ENCODE results near the gene SLFN13. TPM values are rescaled to one million over a fixed set of nuclear protein-coding genes. Genes with fewer than 3 reads are reported as not detected.
A peak's percentile ranks its signal among the peaks of the same experiment; 100 is the strongest.
"Not testable (repeated sequence)": the region's sequence is repeated elsewhere in the genome, so short reads cannot be mapped to it uniquely, and the experiment has no call there.

The SLFN13 gene
- total and polyA plus RNA-seq, 5 donors from 2014 or later: 4.9 to 25.5 (median 5.2) TPM

- Histone ChIP-seq H3K4me3 (ENCODE audit: low read depth, low read length) (no peak overlapping the region), H3K9me3 (ENCODE audit: control insufficient read depth in 2 of 2, low read length in 2 of 2) (no peaks in the 10 kb centered on the region), H3K27me3 (ENCODE audit: control insufficient read depth, insufficient read depth, low read length) (no peaks in the 10 kb centered on the region), H3K27ac (ENCODE audit: insufficient read depth, low read length, poor library complexity, severe bottlenecking) (no peak overlapping the region), H3K36me3 (ENCODE audit: control insufficient read depth, insufficient read depth, low read length) (no peaks in the 10 kb centered on the region), H3K4me1 (ENCODE audit: control insufficient read depth, insufficient read depth, low read length, poor library complexity, severe bottlenecking) (peaks cover 37% of the 10 kb centered on the region)
- DNase-seq (no peak), ATAC-seq (ENCODE audit: low read depth in 2 of 2) (no peak)
- Mint-ChIP-seq H3K4me1 (peaks cover 25 to 60% (median 40%) of the 10 kb centered on the region in 4 donors), H3K27ac (peak overlapping the region in 2 of 3 donors; percentile 38 to 76), H3K27me3 (no peaks in the 10 kb centered on the region), H3K4me3 (peak overlapping the region in 3 of 4 donors; percentile 4 to 11 (median 10)), H3K36me3 (no peaks in the 10 kb centered on the region), H3K9me3 (no peaks in the 10 kb centered on the region)
These were observed 18.9 kb downstream of the SLFN13 start for GRCh38 chr17:35429702-35430101.

- Mint-ChIP-seq H3K4me3 (peak overlapping the region in 2 of 4 donors; percentile 28 to 76), H3K27ac (peak overlapping the region in 2 of 3 donors; percentile 20 to 50), H3K4me1 (peaks cover 22 to 50% (median 37%) of the 10 kb centered on the region in 4 donors), H3K36me3 (no peaks in the 10 kb centered on the region), H3K9me3 (no peaks in the 10 kb centered on the region), H3K27me3 (no peaks in the 10 kb centered on the region)
- ATAC-seq (ENCODE audit: low read depth in 2 of 2) (no peak), DNase-seq (peak in 1 of 3 donors; percentile 19)
- Histone ChIP-seq H3K27ac (ENCODE audit: insufficient read depth, low read length, poor library complexity, severe bottlenecking) (no peak overlapping the region), H3K4me3 (ENCODE audit: low read depth, low read length) (no peak overlapping the region), H3K9me3 (ENCODE audit: control insufficient read depth in 2 of 2, low read length in 2 of 2) (no peaks in the 10 kb centered on the region), H3K27me3 (ENCODE audit: control insufficient read depth, insufficient read depth, low read length) (no peaks in the 10 kb centered on the region), H3K36me3 (ENCODE audit: control insufficient read depth, insufficient read depth, low read length) (no peaks in the 10 kb centered on the region), H3K4me1 (ENCODE audit: control insufficient read depth, insufficient read depth, low read length, poor library complexity, severe bottlenecking) (peaks cover 30% of the 10 kb centered on the region)
These were observed 20.3 kb downstream of the SLFN13 start for GRCh38 chr17:35428229-35428628.

- no peaks in the 10 kb centered on the region for H3K27me3 ChIP-seq (ENCODE audit: control insufficient read depth, insufficient read depth, low read length)
- H3K4me1 ChIP-seq (ENCODE audit: control insufficient read depth, insufficient read depth, low read length, poor library complexity, severe bottlenecking): peaks cover 10% of the 10 kb centered on the region
- Mint-ChIP-seq H3K27me3 (no peaks in the 10 kb centered on the region), H3K27ac (no peak overlapping the region), H3K4me1 (peaks cover 4 to 24% (median 13%) of the 10 kb centered on the region in 4 donors), H3K36me3 (peaks cover 17% of the 10 kb centered on the region), H3K4me3 (no peak overlapping the region), H3K9me3 (no peaks in the 10 kb centered on the region)
- ATAC-seq (ENCODE audit: low read depth in 2 of 2) (no peak), DNase-seq (no peak)
- no peak overlapping the region for H3K4me3 ChIP-seq (ENCODE audit: low read depth, low read length)
- H3K27ac ChIP-seq (ENCODE audit: insufficient read depth, low read length, poor library complexity, severe bottlenecking): no peak overlapping the region
- no peaks in the 10 kb centered on the region for H3K9me3 ChIP-seq (ENCODE audit: control insufficient read depth in 2 of 2, low read length in 2 of 2)
- peaks cover 3% of the 10 kb centered on the region for H3K36me3 ChIP-seq (ENCODE audit: control insufficient read depth, insufficient read depth, low read length)
These were observed 24.8 kb downstream of the SLFN13 start for GRCh38 chr17:35423761-35424160.

- not testable (repeated sequence) for ATAC-seq (ENCODE audit: low read depth in 2 of 2); H3K9me3 Mint-ChIP-seq; H3K27ac ChIP-seq (ENCODE audit: insufficient read depth, low read length, poor library complexity, severe bottlenecking); H3K4me3 Mint-ChIP-seq; H3K4me1 ChIP-seq (ENCODE audit: control insufficient read depth, insufficient read depth, low read length, poor library complexity, severe bottlenecking); H3K27me3 Mint-ChIP-seq; H3K27me3 ChIP-seq (ENCODE audit: control insufficient read depth, insufficient read depth, low read length); H3K9me3 ChIP-seq (ENCODE audit: control insufficient read depth in 2 of 2, low read length in 2 of 2); H3K4me3 ChIP-seq (ENCODE audit: low read depth, low read length); DNase-seq; H3K36me3 ChIP-seq (ENCODE audit: control insufficient read depth, insufficient read depth, low read length); H3K27ac Mint-ChIP-seq
- Mint-ChIP-seq H3K36me3 (peaks cover 22% of the 10 kb centered on the region), H3K4me1 (peaks cover 0 to 11% (median 3%) of the 10 kb centered on the region in 4 donors)
These were observed 27.5 kb downstream of the SLFN13 start for GRCh38 chr17:35421069-35421468.

GRCh38 chr17:35416659-35417058 lies 31.9 kb downstream of the SLFN13 start:
- Histone ChIP-seq H3K9me3 (ENCODE audit: control insufficient read depth in 2 of 2, low read length in 2 of 2) (no peaks in the 10 kb centered on the region), H3K27ac (ENCODE audit: insufficient read depth, low read length, poor library complexity, severe bottlenecking) (peak overlapping the region; percentile 3), H3K36me3 (ENCODE audit: control insufficient read depth, insufficient read depth, low read length) (peaks cover 4% of the 10 kb centered on the region), H3K4me1 (ENCODE audit: control insufficient read depth, insufficient read depth, low read length, poor library complexity, severe bottlenecking) (no peaks in the 10 kb centered on the region), H3K27me3 (ENCODE audit: control insufficient read depth, insufficient read depth, low read length) (no peaks in the 10 kb centered on the region), H3K4me3 (ENCODE audit: low read depth, low read length) (no peak overlapping the region)
- Mint-ChIP-seq H3K36me3 (peaks cover 44% of the 10 kb centered on the region), H3K4me1 (peaks cover 2 to 14% (median 7%) of the 10 kb centered on the region in 4 donors), H3K9me3 (peaks cover 0 to 12% (median 1%) of the 10 kb centered on the region in 7 donors), H3K27me3 (no peaks in the 10 kb centered on the region), H3K4me3 (no peak overlapping the region), H3K27ac (no peak overlapping the region)
- ATAC-seq (ENCODE audit: low read depth in 2 of 2) (no peak), DNase-seq (no peak)

- H3K9me3 ChIP-seq (ENCODE audit: control insufficient read depth in 2 of 2, low read length in 2 of 2); ATAC-seq (ENCODE audit: low read depth in 2 of 2); DNase-seq; H3K27me3 Mint-ChIP-seq; H3K4me3 Mint-ChIP-seq; H3K4me1 ChIP-seq (ENCODE audit: control insufficient read depth, insufficient read depth, low read length, poor library complexity, severe bottlenecking); H3K4me3 ChIP-seq (ENCODE audit: low read depth, low read length); H3K27me3 ChIP-seq (ENCODE audit: control insufficient read depth, insufficient read depth, low read length); H3K27ac ChIP-seq (ENCODE audit: insufficient read depth, low read length, poor library complexity, severe bottlenecking); H3K27ac Mint-ChIP-seq: not testable (repeated sequence)
- peaks cover 18% of the 10 kb centered on the region for H3K36me3 ChIP-seq (ENCODE audit: control insufficient read depth, insufficient read depth, low read length)
- peaks cover 2 to 14% (median 7%) of the 10 kb centered on the region in 4 donors for H3K4me1 Mint-ChIP-seq
- peaks cover 0 to 12% (median 1%) of the 10 kb centered on the region in 7 donors for H3K9me3 Mint-ChIP-seq
- peaks cover 49% of the 10 kb centered on the region for H3K36me3 Mint-ChIP-seq
These were observed 33.9 kb downstream of the SLFN13 start for GRCh38 chr17:35414707-35415106.

- DNase-seq (no peak), ATAC-seq (ENCODE audit: low read depth in 2 of 2) (no peak)
- peaks cover 49% of the 10 kb centered on the region for H3K36me3 Mint-ChIP-seq
- Histone ChIP-seq H3K27me3 (ENCODE audit: control insufficient read depth, insufficient read depth, low read length) (no peaks in the 10 kb centered on the region), H3K4me1 (ENCODE audit: control insufficient read depth, insufficient read depth, low read length, poor library complexity, severe bottlenecking) (no peaks in the 10 kb centered on the region), H3K36me3 (ENCODE audit: control insufficient read depth, insufficient read depth, low read length) (peaks cover 18% of the 10 kb centered on the region), H3K4me3 (ENCODE audit: low read depth, low read length) (no peak overlapping the region), H3K9me3 (ENCODE audit: control insufficient read depth in 2 of 2, low read length in 2 of 2) (no peaks in the 10 kb centered on the region), H3K27ac (ENCODE audit: insufficient read depth, low read length, poor library complexity, severe bottlenecking) (no peak overlapping the region)
- peaks cover 0 to 12% (median 1%) of the 10 kb centered on the region in 7 donors for H3K9me3 Mint-ChIP-seq
- peaks cover 0 to 17% (median 7%) of the 10 kb centered on the region in 4 donors for H3K4me1 Mint-ChIP-seq
- H3K27ac Mint-ChIP-seq: no peak overlapping the region
- no peaks in the 10 kb centered on the region for H3K27me3 Mint-ChIP-seq
- no peak overlapping the region for H3K4me3 Mint-ChIP-seq
These were observed 34.3 kb downstream of the SLFN13 start for GRCh38 chr17:35414247-35414646.

- Mint-ChIP-seq H3K4me1 (peaks cover 4 to 11% (median 5%) of the 10 kb centered on the region in 4 donors), H3K4me3 (no peak overlapping the region), H3K9me3 (peaks cover 0 to 6% (median 0%) of the 10 kb centered on the region in 7 donors), H3K27ac (no peak overlapping the region), H3K36me3 (peaks cover 14% of the 10 kb centered on the region), H3K27me3 (no peaks in the 10 kb centered on the region)
- H3K27me3 ChIP-seq (ENCODE audit: control insufficient read depth, insufficient read depth, low read length): no peaks in the 10 kb centered on the region
- H3K4me1 ChIP-seq (ENCODE audit: control insufficient read depth, insufficient read depth, low read length, poor library complexity, severe bottlenecking): no peaks in the 10 kb centered on the region
- ATAC-seq (ENCODE audit: low read depth in 2 of 2) (no peak), DNase-seq (no peak)
- no peaks in the 10 kb centered on the region for H3K9me3 ChIP-seq (ENCODE audit: control insufficient read depth in 2 of 2, low read length in 2 of 2)
- H3K4me3 ChIP-seq (ENCODE audit: low read depth, low read length): no peak overlapping the region
- H3K27ac ChIP-seq (ENCODE audit: insufficient read depth, low read length, poor library complexity, severe bottlenecking): no peak overlapping the region
- H3K36me3 ChIP-seq (ENCODE audit: control insufficient read depth, insufficient read depth, low read length): peaks cover 14% of the 10 kb centered on the region
These were observed 41.0 kb downstream of the SLFN13 start for GRCh38 chr17:35407531-35407930.

Measured in CD4-positive, CD25-positive, alpha-beta regulatory T cell (primary cell).